ENCODE data around the gene CMIP.

The CMIP gene

DNA sequence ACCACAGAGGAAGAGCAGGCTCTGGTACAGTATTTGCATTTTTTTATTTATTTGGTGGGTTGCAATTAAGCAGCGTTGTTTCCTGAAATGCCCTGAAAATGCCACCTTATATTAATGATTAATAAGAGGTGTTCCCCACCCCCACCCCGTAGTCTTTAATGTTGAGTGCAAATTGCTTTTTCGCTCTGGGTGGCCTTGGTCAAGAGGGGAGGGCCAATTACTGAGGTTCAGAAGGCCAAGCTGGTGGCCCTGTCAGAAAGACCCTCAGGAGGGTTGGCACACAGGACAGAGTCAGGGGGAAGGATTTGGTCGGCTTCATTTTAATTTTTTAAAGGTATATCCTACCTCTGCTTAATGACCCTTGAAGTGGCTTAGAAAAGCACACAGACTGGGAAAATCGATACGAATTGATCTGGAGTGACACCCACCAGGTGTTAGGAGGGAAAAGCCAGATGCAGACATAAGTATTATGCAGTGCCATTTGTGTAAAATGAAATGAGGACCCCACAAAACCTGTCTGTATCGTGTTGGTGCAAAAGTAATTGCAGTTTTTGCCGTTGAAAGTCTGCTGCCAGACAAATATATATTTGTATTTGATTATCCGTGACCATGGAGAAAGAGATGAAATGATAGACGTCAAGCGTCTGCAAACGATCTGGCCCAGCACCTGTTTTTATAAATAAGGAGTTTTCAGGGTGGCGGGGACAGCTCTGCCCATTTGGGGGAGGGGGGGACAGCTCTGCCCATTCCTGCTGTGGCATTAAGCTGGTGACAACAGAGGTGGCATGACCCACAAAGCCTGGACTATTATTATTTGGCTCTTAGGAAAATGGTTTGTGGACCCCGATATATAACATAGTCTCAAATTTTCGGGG is 190.7 kb downstream of the CMIP start:
- DNase-seq (ENCODE audit: low read depth in 2 of 2) = no peak
- no peak overlapping the region for H3K4me3 ChIP-seq (replicated peaks in 1 of 2; ENCODE audit: low read depth in 2 of 2, low read length in 2 of 2)
- TF ChIP-seq, protein P1, sequence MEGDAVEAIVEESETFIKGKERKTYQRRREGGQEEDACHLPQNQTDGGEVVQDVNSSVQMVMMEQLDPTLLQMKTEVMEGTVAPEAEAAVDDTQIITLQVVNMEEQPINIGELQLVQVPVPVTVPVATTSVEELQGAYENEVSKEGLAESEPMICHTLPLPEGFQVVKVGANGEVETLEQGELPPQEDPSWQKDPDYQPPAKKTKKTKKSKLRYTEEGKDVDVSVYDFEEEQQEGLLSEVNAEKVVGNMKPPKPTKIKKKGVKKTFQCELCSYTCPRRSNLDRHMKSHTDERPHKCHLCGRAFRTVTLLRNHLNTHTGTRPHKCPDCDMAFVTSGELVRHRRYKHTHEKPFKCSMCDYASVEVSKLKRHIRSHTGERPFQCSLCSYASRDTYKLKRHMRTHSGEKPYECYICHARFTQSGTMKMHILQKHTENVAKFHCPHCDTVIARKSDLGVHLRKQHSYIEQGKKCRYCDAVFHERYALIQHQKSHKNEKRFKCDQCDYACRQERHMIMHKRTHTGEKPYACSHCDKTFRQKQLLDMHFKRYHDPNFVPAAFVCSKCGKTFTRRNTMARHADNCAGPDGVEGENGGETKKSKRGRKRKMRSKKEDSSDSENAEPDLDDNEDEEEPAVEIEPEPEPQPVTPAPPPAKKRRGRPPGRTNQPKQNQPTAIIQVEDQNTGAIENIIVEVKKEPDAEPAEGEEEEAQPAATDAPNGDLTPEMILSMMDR (IDR thresholded peaks at IDR 0.05; ENCODE audit: low read depth, low read length) = no peak

DNA sequence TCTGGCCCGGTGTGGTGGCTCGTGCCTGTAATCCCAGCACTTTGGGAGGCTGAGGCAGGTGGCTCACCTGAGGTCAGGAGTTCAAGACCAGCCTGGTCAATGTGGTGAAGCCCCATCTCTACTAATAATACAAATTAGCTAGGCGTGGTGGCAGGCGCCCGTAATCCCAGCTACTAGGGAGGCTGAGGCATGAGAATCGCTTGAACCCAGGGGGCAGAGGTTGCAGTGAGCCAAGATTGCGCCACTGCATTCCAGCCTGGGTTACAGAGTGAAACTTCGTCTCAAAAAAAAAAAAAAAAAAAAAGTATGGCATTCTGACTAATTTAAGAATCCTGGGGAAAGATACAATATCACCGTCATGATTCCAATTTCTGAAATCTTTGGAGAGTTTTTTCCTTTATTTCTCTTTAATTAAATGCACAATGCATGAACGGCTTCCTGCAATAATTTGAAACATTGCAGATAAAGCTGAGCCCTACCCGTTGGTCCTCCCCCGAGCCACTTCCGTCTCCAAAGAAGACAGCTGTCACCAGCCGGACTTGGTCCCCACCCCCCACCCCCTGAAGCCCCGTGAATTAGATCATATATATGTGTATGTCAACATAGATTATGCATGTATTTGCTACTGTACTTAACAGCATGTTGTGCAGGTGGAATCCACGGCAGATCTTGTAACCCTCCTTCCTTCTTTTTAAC is 191.8 kb downstream of the CMIP start:
- TF ChIP-seq, protein P1 (IDR thresholded peaks at IDR 0.05; ENCODE audit: low read depth, low read length) = no peak
- peak in 1 of 2 donors; percentile 16 for DNase-seq (ENCODE audit: low read depth in 2 of 2)

DNA sequence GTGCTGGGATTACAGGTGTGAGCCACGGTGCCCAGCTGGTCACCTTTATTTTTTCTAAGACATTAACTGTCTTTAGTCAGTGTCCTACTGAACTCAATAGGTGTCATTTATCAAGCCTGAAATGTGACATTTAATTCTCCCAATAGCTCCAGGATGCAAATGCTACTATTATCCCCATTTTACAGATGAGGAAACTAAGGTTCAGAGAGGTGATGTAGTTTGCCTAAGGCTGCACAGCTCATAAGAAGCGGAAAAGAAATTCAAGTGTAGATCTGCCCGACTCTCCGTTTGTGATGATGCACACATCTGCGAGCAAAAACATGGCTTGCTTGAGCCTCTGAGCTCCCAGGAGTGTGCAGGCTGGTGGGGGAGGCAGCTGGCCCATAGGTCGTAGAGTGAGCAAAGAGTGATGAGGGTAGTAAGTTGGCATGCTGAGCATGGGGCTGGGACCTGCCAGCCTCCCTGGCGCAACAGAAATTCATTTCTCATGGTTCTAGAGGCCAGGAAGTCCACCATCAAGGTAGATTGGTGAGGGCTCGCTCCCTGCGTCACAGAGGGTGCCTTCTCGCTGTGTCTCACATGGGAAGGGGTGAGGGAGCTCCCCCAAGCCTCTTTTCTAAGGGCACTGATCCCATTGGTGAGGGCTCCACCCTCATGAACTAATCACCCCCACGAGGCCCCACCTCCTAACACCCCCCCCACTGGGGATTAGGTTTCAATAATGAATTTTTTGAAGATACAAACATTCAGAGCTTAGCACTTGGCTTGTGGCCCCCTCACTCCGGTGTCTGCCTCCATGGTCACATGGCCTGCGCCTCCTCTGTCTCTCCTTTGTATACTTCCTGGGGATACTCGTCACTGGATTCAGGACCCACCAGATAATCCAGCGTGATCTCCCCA is 193.0 kb downstream of the CMIP start:
- no peak for DNase-seq (ENCODE audit: low read depth in 2 of 2)

More for the DNA sequence above, 191.8 kb downstream of the CMIP start:
- H3K4me3 ChIP-seq (replicated peaks in 1 of 2; ENCODE audit: low read depth in 2 of 2, low read length in 2 of 2) = no peak overlapping the region

DNA sequence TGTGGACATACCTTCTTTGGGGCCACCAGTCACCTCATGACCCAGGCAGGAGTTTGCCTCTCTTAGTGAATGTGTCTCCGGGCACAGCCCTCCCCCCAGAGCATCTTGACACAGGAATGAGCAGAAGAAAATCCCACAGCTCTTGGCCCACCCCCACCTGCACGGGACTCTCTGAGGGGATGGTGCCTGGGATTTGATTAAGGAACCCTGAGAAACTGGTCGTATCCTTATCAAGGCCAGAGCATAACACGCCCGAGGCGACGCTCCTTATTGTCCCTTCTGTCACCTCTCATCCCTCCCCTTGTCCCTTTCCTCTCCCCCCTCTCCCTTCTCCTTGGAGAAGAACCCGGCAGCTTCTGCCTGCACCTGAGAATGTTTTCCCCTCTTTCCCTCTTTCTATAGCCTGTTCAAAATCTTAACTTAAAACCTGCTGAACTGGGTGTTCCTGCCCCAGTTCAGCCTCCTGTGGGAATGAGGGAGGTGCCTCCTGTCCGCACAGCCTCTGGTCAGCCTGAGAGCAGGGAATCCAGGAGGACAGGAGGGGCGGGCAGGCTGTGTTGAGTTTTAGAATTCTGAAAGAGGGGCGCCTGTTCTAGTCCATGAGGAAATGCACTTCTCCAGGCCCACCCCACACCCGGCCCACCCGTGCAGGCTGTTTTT is 193.8 kb downstream of the CMIP start:
- no peak for DNase-seq (ENCODE audit: low read depth in 2 of 2)
- TF ChIP-seq, protein P1 (IDR thresholded peaks at IDR 0.05; ENCODE audit: low read depth, low read length) = no peak
- no peak overlapping the region for H3K4me3 ChIP-seq (replicated peaks in 1 of 2; ENCODE audit: low read depth in 2 of 2, low read length in 2 of 2)

More for the DNA sequence above, 193.0 kb downstream of the CMIP start:
- H3K4me3 ChIP-seq (replicated peaks in 1 of 2; ENCODE audit: low read depth in 2 of 2, low read length in 2 of 2) = no peak overlapping the region
- TF ChIP-seq, protein P1 (IDR thresholded peaks at IDR 0.05; ENCODE audit: low read depth, low read length) = no peak

DNA sequence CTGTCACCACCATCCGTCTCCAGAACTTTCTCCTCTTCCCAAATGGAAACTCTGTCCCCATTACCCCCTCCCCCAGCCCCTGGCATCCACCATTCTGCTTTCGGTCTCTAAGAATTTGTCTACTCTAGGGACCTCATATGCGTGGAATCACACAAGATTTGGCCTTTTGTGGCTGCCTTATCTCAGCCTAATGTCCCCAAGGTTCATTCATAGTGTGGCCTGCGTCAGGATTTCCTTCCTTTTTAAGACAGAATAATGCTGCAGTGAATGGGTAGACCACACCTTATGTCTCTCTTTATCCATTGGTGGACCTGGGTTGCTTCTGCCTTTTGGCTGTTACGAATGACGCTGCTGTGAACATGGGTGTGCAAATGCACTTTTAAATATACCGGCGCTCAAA is 194.7 kb downstream of the CMIP start:
- no peak for DNase-seq (ENCODE audit: low read depth in 2 of 2)
- no peak overlapping the region for H3K4me3 ChIP-seq (replicated peaks in 1 of 2; ENCODE audit: low read depth in 2 of 2, low read length in 2 of 2)
- TF ChIP-seq, protein P1 (IDR thresholded peaks at IDR 0.05; ENCODE audit: low read depth, low read length) = no peak

Measured in cardiac fibroblast (primary cell).